NCI-H1436 (cell line): ENCODE measurements around the gene GRM4.

ENCODE experiments used
- DNase-seq: peaks from one replicate; lab custom pipeline; 2025; lab: John Stamatoyannopoulos, UW

GRM4 gene

GRCh38 chr6:34106900-34107299, 39.0 kb downstream of the GRM4 start:
- DNase-seq = no peak

GRCh38 chr6:34106421-34106820, 39.5 kb downstream of the GRM4 start:
- DNase-seq = no peak

GRCh38 chr6:34104628-34105027, 41.3 kb downstream of the GRM4 start:
- DNase-seq = no peak

GRCh38 chr6:34104186-34104585, 41.7 kb downstream of the GRM4 start:
- DNase-seq = no peak

- no peak for DNase-seq
Observed at GRCh38 chr6:34103321-34103720, 42.6 kb downstream of the GRM4 start.

- no peak for DNase-seq
Observed at GRCh38 chr6:34102696-34103095, 43.2 kb downstream of the GRM4 start.

- DNase-seq = no peak
Observed at GRCh38 chr6:34102099-34102656, 43.7 kb downstream of the GRM4 start.

GRCh38 chr6:34100788-34101187, 45.1 kb downstream of the GRM4 start:
- DNase-seq = no peak

- DNase-seq = no peak
Observed at GRCh38 chr6:34099878-34100277, 46.0 kb downstream of the GRM4 start.

- no peak for DNase-seq
Observed at GRCh38 chr6:34098045-34098936, 47.6 kb downstream of the GRM4 start.

- DNase-seq = no peak
Observed at GRCh38 chr6:34096814-34097213, 49.1 kb downstream of the GRM4 start.

GRCh38 chr6:34096193-34096592, 49.7 kb downstream of the GRM4 start:
- DNase-seq = no peak

- DNase-seq = no peak
Observed at GRCh38 chr6:34095741-34096140, 50.1 kb downstream of the GRM4 start.

GRCh38 chr6:34095136-34095505, 50.8 kb downstream of the GRM4 start:
- no peak for DNase-seq

- no peak for DNase-seq
Observed at GRCh38 chr6:34094474-34095135, 51.3 kb downstream of the GRM4 start.

GRCh38 chr6:34093854-34094430, 51.9 kb downstream of the GRM4 start:
- no peak for DNase-seq

- no peak for DNase-seq
Observed at GRCh38 chr6:34093206-34093605, 52.7 kb downstream of the GRM4 start.

GRCh38 chr6:34092631-34093030, 53.3 kb downstream of the GRM4 start:
- DNase-seq = no peak

- no peak for DNase-seq
Observed at GRCh38 chr6:34090935-34091334, 55.0 kb downstream of the GRM4 start.

- DNase-seq = no peak
Observed at GRCh38 chr6:34090529-34090928, 55.4 kb downstream of the GRM4 start.

GRCh38 chr6:34086558-34086957, 59.3 kb downstream of the GRM4 start:
- no peak for DNase-seq

GRCh38 chr6:34085453-34086170, 60.3 kb downstream of the GRM4 start:
- DNase-seq = no peak
